Thymus (tissue), 14 donors: ENCODE results near the gene CXCL10. TPM values are rescaled to one million over a fixed set of nuclear protein-coding genes. Genes with fewer than 3 reads are reported as not detected.

Experiments used
- DNase-seq, 9 donors: peaks; one replicate each; pipeline ENCODE4 v3.0.0-alpha.2; 2013; ENCODE audit warnings: low spot score in 9 of 9, low read depth in 6 of 9, missing footprints in 1 of 9
- H3K27ac ChIP-seq, 2 donors: one replicate each; pipeline ENCODE4 v1.5.1; 2013; ENCODE audit warnings: control low read depth in 1 of 2, low read depth in 1 of 2, low read length in 1 of 2, mild to moderate bottlenecking in 1 of 2, moderate library complexity in 1 of 2
- H3K27me3 ChIP-seq, 2 donors: one replicate each; pipeline ENCODE4 v1.5.1; 2013; ENCODE audit warnings: low read length in 1 of 2; ENCODE audit not compliant: control insufficient read depth in 2 of 2, insufficient read depth in 1 of 2
- H3K36me3 ChIP-seq, 2 donors: one replicate each; pipeline ENCODE4 v1.5.1; 2013; ENCODE audit warnings: low read length in 1 of 2, mild to moderate bottlenecking in 1 of 2, moderate library complexity in 1 of 2; ENCODE audit not compliant: control insufficient read depth in 2 of 2, insufficient read depth in 2 of 2
- H3K4me1 ChIP-seq, 2 donors: one replicate each; pipeline ENCODE4 v1.5.1; 2013; ENCODE audit warnings: low read length in 2 of 2; ENCODE audit not compliant: control insufficient read depth in 2 of 2, insufficient read depth in 2 of 2
- H3K4me3 ChIP-seq, 2 donors: one replicate each; pipeline ENCODE4 v1.5.1; 2013; ENCODE audit warnings: low read length in 2 of 2, control low read depth in 1 of 2, mild to moderate bottlenecking in 1 of 2
- H3K9me3 ChIP-seq, 2 donors: one replicate each; pipeline ENCODE4 v1.5.1; 2013; ENCODE audit warnings: low read length in 1 of 2, mild to moderate bottlenecking in 1 of 2; ENCODE audit not compliant: control insufficient read depth in 2 of 2, insufficient read depth in 1 of 2
- WGBS: extraction: QIAGEN DNeasy Blood & Tissue Kit; methylation state at CpG from one replicate; pipeline ENCODE4 v1.1.7; 2013; 5-methylcytosine and 5-hydroxymethylcytosine counted together
- long read RNA-seq, 10 donors: transcript quantifications; one replicate each; lab custom pipeline, GENCODE V29; 2026
- polyA plus RNA-seq: library from polyadenylated mRNA; stranded (reverse); fragments of 200-250 nt; gene quantifications from one replicate; pipeline ENCODE4 v1.2.3, GENCODE V29; 2013
- total RNA-seq: library from RNA; stranded (reverse); fragments of 120-200 nt; gene quantifications from one replicate; pipeline ENCODE4 v1.2.4, GENCODE V29; 2013
- donor health status: healthy.

CXCL10 gene
- total RNA-seq (50.4 TPM), polyA plus RNA-seq (65.6 TPM)
- long read RNA-seq, donor 1, partial matches to known transcripts = 0 of 1 reads
- long read RNA-seq, donor 1, other reads (novel, unspliced or antisense) = 0 of 1 reads
- long read RNA-seq, donor 2 = 0 reads
- long read RNA-seq, donor 3, transcript CXCL10-201 (4 exons, 1,176 nt) = major isoform, 30 of 30 reads
- long read RNA-seq, donor 3, partial matches to known transcripts = 0 of 30 reads
- long read RNA-seq, donor 3, other reads (novel, unspliced or antisense) = 0 of 30 reads
- long read RNA-seq, donor 4, transcript CXCL10-201 (4 exons, 1,176 nt) = major isoform, 8 of 14 reads
- long read RNA-seq, donor 4, partial matches to known transcripts = 6 of 14 reads
- long read RNA-seq, donor 4, other reads (novel, unspliced or antisense) = 0 of 14 reads
- long read RNA-seq, donor 5, transcript CXCL10-201 (4 exons, 1,176 nt) = major isoform, 54 of 54 reads
- long read RNA-seq, donor 5, partial matches to known transcripts = 0 of 54 reads
- long read RNA-seq, donor 5, other reads (novel, unspliced or antisense) = 0 of 54 reads
- long read RNA-seq, donor 6, transcript CXCL10-201 (4 exons, 1,176 nt) = major isoform, 16 of 16 reads
- long read RNA-seq, donor 6, partial matches to known transcripts = 0 of 16 reads
- long read RNA-seq, donor 6, other reads (novel, unspliced or antisense) = 0 of 16 reads
- long read RNA-seq, donor 7, transcript CXCL10-201 (4 exons, 1,176 nt) = major isoform, 25 of 25 reads
- long read RNA-seq, donor 7, partial matches to known transcripts = 0 of 25 reads
- long read RNA-seq, donor 7, other reads (novel, unspliced or antisense) = 0 of 25 reads
- long read RNA-seq, donor 8, transcript CXCL10-201 (4 exons, 1,176 nt) = major isoform, 14 of 14 reads
- long read RNA-seq, donor 8, partial matches to known transcripts = 0 of 14 reads
- long read RNA-seq, donor 8, other reads (novel, unspliced or antisense) = 0 of 14 reads
- long read RNA-seq, donor 9, transcript CXCL10-201 (4 exons, 1,176 nt) = major isoform, 11 of 11 reads
- long read RNA-seq, donor 9, partial matches to known transcripts = 0 of 11 reads
- long read RNA-seq, donor 9, other reads (novel, unspliced or antisense) = 0 of 11 reads
- long read RNA-seq, donor 10, transcript CXCL10-201 (4 exons, 1,176 nt) = major isoform, 11 of 11 reads
- long read RNA-seq, donor 10, partial matches to known transcripts = 0 of 11 reads
- long read RNA-seq, donor 10, other reads (novel, unspliced or antisense) = 0 of 11 reads

DNA sequence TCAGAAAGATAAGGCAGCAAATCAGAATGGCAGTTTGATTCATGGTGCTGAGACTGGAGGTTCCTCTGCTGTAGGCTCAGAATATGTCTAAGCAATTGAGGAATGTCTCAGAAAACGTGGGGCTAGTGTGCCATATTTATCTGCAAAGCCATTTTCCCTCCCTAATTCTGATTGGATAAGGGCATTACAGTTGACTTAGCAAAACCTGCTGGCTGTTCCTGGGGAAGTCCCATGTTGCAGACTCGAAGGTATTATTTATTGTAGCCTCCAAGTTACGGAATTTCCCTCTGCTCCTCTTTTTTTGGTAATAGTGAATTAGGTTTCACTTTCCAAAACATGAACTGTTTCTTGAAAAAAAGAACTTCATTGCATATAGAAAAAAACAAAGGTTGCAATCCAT lies at the start of gene CXCL10:
CXCL10 (minus strand) TSS at position 109 of the 400 bp plus-strand sequence; CDS start at position 43, 66 bp downstream.
- peak in 1 of 9 donors; percentile 30 for DNase-seq
- no peaks in the 10 kb centered on the region for H3K4me1 ChIP-seq
- no peaks in the 10 kb centered on the region for H3K9me3 ChIP-seq
- WGBS = 45% methylated on average over 3 of the region's 3 CpGs
- H3K4me3 ChIP-seq = no peak within 1 kb of the TSS
- no peak within 1 kb of the TSS for H3K27ac ChIP-seq
- H3K36me3 ChIP-seq = no peaks in the 10 kb centered on the region
- H3K27me3 ChIP-seq = no peaks in the 10 kb centered on the region

DNA sequence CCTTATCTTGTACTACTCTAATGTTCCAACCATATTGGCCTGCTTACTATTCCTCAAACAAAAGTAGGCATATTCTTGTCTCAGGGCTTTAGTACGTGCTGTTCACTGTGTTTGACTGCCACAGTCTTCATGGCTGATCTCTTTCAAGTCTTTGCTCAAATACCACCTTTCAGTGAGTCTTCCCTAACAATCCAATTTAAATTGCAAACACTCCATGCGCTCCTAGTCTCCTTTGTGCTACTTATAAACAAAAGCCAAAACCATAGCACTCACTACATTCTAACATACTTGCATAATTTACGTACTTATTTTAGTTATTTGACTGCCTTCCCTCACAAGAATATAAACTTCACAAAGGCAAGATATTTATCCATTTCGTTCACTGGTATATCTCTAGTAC lies 49.5 kb upstream of the CXCL10 start:
- no peak for DNase-seq
- Histone ChIP-seq H3K4me1 (no peaks in the 10 kb centered on the region), H3K9me3 (no peaks in the 10 kb centered on the region), H3K36me3 (no peaks in the 10 kb centered on the region), H3K27me3 (no peaks in the 10 kb centered on the region), H3K27ac (no peak overlapping the region), H3K4me3 (no peak overlapping the region)
- WGBS = 76% methylated on average over 4 of the region's 4 CpGs

DNA sequence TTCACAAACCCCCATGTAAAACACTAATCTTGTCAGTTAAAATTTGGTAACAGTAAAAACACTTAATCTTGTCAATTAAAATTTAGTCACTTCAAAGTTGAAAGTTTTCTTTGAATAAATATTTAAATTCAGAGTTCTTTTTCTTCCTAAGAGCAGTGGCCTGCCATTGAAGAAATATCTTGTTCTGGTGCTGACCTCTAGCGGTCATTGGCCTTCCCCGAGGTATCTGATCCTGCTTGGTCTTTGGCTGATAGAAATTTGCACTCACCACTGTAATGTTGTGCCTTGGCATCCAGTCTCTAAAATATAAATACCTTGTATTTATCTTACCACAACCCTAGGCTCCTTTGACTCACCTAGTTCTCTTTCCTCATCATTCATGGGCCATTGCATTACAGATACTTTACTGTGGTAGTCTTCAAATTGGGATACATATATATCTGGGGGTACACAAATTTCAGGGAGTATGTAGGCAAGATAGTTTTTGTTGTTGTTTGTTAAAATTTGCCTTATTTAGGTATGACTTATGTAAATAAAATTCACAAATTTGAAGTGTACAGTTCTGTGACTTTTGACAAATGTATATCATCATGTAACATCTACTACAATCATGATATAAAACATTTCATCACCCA lies 44.5 kb upstream of the CXCL10 start:
- Histone ChIP-seq H3K36me3 (no peaks in the 10 kb centered on the region), H3K4me3 (no peak overlapping the region), H3K27ac (no peak overlapping the region), H3K4me1 (no peaks in the 10 kb centered on the region), H3K27me3 (no peaks in the 10 kb centered on the region), H3K9me3 (no peaks in the 10 kb centered on the region)
- WGBS = 1% methylated on average over 2 of the region's 2 CpGs
- peak; percentile 18 to 78 (median 56) for DNase-seq

DNA sequence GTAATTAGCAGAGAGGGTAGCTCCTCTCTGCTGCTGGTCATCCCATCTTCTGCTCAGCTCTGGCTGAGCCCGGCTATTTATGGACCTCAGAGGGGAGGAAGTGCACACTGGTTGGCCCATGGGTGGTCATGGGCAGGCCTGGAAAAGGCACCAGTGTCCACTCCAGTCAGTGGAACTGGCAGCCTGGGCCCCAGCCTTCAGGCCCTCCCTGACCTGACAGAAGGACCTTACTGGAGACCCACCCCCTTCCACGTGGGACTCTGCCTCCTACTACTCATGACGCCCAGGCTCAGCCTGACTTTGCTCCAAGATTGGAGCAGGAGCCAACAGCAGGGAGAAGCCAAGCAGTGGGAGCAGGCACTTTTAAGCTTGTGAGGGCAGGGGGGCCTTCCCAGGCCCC lies 43.2 kb upstream of the CXCL10 start:
- H3K9me3 ChIP-seq = no peaks in the 10 kb centered on the region
- no peak overlapping the region for H3K27ac ChIP-seq
- H3K4me1 ChIP-seq = no peaks in the 10 kb centered on the region
- 94% methylated on average over 3 of the region's 3 CpGs for WGBS
- H3K4me3 ChIP-seq = no peak overlapping the region
- no peaks in the 10 kb centered on the region for H3K27me3 ChIP-seq
- DNase-seq = no peak
- H3K36me3 ChIP-seq = no peaks in the 10 kb centered on the region

DNA sequence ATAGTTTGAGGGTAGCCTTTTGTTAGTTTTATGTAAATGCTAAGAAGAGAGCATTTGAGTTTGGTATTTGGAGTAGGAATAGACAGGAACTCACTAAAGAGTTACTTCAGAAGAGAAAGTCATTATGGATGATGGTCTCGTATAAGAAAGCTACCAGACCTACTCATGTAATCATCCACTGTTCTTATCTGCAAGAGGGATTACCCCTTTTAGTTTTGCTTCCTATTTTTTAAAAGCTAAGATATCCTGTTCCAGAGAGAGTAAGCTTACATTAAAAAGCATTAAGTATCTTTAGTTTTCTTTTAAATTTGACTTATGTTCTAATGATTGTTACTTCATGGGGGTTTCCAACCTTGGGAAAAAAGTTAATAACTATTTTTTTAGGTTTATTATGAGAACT lies 38.7 kb upstream of the CXCL10 start:
- Histone ChIP-seq H3K4me1 (no peaks in the 10 kb centered on the region), H3K4me3 (no peak overlapping the region), H3K27me3 (no peaks in the 10 kb centered on the region), H3K27ac (no peak overlapping the region), H3K9me3 (no peaks in the 10 kb centered on the region), H3K36me3 (no peaks in the 10 kb centered on the region)
- 86% methylated on average over 1 of the region's 1 CpG for WGBS
- no peak for DNase-seq

DNA sequence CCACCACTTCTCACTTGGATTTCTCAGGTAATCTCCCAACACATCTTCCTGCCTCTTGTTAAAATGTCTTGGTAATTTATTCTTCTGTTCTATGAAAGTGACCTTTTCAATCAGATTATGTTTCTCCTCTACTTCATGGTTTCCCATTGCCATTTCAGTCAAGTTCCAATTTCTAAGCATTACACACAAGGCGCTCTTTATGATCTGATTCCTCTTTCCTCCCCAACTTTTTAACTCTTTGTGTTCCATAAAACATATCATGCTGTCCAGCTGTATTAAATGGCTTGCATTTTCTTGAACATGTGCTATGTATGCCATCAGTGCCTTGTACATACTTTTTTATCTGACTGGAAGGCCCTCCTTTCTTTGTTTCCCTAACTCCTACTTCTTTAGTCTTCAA lies 38.1 kb upstream of the CXCL10 start:
- Histone ChIP-seq H3K4me3 (no peak overlapping the region), H3K4me1 (no peaks in the 10 kb centered on the region), H3K36me3 (no peaks in the 10 kb centered on the region), H3K27me3 (no peaks in the 10 kb centered on the region), H3K9me3 (no peaks in the 10 kb centered on the region), H3K27ac (no peak overlapping the region)
- DNase-seq = no peak
- 96% methylated on average over 1 of the region's 1 CpG for WGBS

DNA sequence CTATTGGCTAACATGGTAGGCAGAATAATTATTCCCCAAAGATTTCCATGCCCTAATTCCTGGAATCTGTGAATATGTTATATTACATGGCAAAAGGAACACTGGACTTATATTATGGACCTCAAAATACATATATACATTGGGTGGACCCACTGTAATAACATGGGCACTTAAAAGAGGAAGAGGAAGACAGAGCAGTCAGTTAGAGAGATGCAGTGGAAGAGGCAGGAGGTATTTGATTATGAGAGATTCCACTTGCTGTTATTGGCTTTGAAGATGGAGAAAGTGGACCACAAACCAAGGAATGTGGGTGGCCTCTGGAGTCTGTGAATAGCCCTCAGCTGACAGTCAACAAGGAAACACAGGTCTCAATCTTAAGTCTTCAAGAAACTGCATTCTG lies 37.2 kb upstream of the CXCL10 start:
- no peak for DNase-seq
- Histone ChIP-seq H3K9me3 (no peaks in the 10 kb centered on the region), H3K4me1 (no peaks in the 10 kb centered on the region), H3K4me3 (no peak overlapping the region), H3K27ac (no peak overlapping the region), H3K36me3 (no peaks in the 10 kb centered on the region), H3K27me3 (no peaks in the 10 kb centered on the region)

DNA sequence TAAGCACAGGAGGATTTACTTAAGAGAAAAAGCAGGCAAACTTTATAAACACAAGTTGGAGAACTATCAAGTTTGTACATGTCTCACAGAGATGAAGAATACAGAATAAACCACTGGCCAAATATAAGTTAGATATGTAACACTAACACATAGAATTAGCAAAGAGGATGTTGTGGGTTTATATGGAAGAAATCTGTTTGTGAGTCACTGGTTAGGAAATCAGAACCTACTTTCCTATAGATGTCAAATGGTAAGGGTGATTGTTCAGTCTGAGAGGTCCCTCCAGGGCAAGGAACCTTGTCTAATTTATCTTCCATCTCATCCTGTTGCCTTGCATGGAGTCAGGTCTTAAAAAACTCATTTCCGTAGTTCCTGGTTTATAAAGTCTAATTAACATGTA lies 36.5 kb upstream of the CXCL10 start:
- Histone ChIP-seq H3K36me3 (no peaks in the 10 kb centered on the region), H3K4me3 (no peak overlapping the region), H3K27ac (no peak overlapping the region), H3K4me1 (no peaks in the 10 kb centered on the region), H3K9me3 (no peaks in the 10 kb centered on the region), H3K27me3 (no peaks in the 10 kb centered on the region)
- 42% methylated on average over 1 of the region's 1 CpG for WGBS
- no peak for DNase-seq
